GM21526 (cell line): ENCODE results near the gene CDHR5.

Experiments used
- ATAC-seq: cut with Tn5 transposase; IDR thresholded peaks from one replicate; pipeline ENCODE4 v1.9.1; 2021; ENCODE audit warnings: moderate library complexity; ENCODE audit not compliant: unreplicated experiment, low FRiP score

The CDHR5 gene

DNA sequence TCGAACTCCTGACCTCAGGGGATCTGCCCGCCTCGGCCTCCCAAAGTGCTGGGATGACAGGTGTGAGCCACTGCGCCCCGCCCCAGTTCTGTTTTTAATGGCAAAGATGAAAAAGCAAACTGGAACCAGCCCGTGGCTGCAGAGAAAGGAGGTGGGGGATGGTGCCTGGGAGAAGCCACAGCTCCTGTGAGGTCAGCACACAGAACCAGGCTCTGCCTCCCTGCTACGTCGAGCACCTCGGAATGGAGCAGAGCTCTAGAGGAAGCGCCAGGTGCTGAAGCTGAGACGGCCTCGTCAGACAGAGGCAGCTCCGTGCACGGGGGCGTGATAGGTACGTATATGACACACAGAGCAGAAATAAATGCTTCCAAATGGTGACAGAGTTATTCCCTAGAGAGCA, 20.8 kb upstream of the CDHR5 start:
- no peak for ATAC-seq

DNA sequence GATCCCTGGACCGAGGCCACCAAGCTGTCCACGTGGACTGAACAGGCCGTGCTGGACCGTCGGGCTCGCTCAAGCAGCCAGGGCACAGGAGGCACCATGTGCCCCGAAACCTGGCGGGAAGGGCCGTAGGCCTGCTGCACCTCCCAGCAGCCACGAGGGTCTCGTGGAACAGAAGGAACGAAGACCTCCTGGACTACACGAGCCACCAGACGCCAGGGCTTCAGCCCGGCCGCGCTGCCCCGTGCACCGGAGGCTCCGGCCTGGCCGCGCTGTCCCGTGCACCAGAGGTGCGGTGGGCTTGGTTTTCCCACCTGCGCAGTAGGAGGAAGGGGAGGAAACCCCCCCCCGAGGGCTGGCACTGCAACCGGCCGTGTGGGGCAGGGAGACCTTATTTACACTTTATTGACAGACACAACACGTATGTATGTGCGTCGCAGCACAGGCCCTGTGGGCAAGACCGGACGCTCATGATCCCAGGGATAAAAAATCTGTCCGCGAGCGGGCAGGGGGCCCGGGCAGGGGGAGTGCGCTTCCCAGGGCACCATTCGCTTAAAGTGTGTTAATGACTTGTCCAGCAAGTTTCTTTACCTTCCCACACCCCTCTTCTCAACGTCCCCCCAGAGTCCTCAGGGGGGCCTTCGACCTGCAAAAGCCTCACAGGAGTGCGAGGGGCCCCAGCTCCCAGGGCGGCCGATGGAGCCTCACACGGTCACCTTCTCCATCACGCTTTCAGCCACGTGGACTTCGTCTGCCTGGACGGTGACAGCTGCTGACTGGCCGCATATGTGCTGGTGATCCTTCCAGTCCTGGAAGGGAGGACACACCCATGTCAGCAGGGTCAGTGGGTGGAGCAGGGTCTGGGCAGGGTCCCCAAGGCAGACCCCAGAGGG, 19.3 kb upstream of the CDHR5 start:
- no peak for ATAC-seq

DNA sequence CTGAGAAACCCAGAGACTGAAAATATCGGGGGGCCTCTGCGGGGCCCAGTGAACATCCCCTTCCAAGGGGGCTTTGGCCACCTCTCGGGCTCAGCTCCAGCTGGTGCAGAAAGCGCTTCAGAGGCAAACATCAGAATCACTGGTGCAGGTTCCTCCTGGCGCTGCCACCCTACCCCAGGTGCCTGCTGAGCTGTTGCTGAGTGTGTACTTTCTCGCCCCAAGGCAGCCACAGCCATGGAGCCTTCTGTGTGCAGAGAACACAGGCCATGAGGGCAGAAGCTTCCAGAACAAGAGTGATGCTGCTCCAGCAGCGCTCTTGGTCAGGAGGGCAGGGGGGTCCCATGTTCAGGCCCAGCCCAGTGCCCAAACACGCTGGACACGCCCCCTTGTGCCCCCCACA, 18.6 kb upstream of the CDHR5 start:
- no peak for ATAC-seq

DNA sequence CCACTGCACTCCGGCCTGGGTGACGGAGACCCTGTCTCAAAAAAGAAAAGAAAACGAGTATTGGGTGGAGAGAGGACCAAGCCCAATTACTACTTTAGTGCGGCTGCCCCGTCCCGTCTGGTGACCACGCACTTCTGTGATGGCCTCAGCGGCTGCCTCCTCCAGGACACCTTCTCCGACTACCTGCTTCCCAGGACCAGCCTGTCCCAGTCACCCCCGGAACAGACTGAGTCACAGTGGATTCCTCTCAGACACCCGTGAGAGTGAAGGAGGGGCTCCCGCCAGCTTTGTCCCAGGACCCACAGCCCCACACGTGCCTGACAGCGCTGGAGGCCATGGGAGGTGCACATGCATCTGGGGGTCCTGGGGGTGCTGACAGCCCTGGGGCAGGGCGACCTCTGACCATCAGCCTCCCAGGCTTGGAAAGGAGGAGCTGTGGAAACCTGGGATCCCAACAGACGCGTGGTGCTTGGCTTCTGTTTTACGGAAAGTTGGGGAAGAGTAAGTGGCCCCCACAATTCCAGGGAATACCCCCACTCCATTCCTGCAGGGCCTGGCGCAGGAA, 17.1 kb upstream of the CDHR5 start:
- ATAC-seq = no peak

DNA sequence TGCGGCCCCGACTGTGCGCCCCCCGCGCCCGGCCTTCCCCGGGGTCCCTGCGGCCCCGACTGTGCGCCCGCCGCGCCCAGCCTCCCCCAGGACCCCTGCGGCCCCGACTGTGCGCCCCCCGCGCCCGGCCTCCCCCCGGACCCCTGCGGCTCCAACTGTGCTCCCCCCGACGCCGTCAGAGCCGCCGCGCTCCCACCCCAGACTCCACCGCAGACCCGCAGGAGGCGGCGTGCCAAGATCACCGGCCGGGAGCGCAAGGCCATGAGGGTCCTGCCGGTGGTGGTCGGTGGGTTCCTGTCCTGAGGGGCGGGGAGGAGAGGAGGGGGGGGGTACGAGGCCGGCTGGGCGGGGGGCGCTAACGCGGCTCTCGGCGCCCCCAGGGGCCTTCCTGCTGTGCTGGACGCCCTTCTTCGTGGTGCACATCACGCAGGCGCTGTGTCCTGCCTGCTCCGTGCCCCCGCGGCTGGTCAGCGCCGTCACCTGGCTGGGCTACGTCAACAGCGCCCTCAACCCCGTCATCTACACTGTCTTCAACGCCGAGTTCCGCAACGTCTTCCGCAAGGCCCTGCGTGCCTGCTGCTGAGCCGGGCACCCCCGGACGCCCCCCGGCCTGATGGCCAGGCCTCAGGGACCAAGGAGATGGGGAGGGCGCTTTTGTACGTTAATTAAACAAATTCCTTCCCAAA, 15.4 kb upstream of the CDHR5 start:
- ATAC-seq = no peak

DNA sequence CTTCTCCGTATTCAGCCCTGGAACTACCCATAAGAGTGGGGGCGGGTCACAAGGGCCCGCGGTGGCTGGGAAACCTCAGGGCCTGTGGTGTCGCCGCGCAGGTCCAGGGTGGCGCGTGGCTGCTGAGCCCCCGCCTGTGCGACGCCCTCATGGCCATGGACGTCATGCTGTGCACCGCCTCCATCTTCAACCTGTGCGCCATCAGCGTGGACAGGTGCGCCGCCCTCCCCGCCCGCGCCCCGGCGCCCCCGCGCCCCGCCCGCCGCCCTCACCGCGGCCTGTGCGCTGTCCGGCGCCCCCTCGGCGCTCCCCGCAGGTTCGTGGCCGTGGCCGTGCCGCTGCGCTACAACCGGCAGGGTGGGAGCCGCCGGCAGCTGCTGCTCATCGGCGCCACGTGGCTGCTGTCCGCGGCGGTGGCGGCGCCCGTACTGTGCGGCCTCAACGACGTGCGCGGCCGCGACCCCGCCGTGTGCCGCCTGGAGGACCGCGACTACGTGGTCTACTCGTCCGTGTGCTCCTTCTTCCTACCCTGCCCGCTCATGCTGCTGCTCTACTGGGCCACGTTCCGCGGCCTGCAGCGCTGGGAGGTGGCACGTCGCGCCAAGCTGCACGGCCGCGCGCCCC, 14.7 kb upstream of the CDHR5 start:
- ATAC-seq = no peak

DNA sequence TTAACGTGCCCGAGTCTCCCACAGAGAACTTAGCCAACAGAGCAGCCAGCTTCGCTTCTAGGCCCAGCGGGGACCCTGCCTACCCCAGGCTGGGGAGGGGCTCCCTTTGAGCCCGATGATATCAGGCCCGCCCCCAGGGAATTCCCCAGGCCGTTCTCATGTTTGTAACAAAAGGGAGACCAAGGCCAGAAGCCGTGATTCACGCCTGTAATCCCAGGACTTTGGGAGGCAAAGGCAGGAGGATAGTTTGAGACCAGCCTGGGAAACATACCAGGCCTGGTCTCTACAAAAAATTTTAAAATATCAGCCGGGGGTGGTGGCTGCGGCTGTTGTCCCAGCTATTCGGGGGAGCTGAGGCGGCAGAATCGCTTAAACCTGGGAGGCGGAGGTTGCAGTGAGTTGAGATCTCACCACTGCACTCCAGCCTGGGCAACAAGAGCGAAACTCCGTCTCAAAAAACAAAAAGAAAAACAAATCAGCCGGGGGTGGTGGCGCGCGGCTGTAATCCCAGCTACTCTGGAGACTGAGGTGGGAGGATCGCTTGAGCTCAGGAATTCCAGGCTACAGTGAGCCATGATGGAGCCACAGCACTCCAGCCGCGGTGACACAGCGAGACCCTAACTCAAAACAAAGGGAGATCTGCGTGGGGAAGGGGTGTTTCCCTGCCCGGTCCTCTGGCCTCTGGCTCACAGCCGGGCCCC, 14.0 kb upstream of the CDHR5 start:
- ATAC-seq = no peak

DNA sequence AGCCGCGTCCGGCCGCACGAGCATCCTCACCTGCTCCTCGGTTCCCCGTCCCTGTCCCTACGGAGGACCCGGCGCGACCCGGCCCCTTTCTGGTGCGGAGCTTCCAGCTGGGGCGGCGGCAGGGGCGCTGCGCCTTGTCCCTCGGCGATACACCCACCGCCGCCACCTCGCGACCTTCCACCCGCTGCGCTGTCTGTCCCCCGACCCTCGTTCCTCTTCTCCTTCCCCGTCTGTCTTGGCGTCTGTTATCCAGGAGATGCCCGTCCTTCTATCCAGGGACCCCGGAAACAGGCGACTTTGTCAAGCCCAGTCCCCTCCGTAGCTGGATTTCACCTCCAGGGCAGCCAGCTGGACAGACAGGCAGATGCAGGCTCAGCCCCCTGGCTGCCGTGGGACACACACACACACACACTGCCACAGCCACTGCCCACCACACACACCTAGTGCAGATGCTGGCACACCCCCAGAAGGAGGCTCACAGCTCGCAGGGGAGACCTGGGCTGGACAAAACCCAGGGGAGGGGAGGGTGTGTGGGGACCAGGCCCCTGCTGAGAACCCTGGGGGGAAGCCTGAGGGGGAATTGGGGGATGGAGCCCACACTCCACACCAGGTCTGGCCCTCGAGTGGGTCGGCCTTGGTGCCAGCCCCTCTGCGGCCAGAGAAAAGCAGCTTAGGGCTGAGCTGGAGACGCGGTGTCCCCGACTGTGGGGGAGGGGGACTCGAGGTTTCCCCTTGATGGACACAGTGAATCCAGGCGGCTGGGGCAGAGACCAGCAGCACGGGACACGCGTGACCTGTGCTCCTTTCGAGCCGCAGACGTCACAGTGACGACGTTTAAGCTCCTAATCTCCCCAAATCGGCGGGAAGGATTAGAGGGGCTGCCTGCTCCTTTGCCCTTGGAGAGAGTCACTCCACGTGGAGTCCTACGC, 13.1 kb upstream of the CDHR5 start:
- no peak for ATAC-seq

DNA sequence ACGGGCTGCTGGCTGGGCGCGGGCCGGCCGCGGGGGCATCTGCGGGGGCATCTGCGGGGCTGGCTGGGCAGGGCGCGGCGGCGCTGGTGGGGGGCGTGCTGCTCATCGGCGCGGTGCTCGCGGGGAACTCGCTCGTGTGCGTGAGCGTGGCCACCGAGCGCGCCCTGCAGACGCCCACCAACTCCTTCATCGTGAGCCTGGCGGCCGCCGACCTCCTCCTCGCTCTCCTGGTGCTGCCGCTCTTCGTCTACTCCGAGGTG, 12.5 kb upstream of the CDHR5 start:
- no peak for ATAC-seq

DNA sequence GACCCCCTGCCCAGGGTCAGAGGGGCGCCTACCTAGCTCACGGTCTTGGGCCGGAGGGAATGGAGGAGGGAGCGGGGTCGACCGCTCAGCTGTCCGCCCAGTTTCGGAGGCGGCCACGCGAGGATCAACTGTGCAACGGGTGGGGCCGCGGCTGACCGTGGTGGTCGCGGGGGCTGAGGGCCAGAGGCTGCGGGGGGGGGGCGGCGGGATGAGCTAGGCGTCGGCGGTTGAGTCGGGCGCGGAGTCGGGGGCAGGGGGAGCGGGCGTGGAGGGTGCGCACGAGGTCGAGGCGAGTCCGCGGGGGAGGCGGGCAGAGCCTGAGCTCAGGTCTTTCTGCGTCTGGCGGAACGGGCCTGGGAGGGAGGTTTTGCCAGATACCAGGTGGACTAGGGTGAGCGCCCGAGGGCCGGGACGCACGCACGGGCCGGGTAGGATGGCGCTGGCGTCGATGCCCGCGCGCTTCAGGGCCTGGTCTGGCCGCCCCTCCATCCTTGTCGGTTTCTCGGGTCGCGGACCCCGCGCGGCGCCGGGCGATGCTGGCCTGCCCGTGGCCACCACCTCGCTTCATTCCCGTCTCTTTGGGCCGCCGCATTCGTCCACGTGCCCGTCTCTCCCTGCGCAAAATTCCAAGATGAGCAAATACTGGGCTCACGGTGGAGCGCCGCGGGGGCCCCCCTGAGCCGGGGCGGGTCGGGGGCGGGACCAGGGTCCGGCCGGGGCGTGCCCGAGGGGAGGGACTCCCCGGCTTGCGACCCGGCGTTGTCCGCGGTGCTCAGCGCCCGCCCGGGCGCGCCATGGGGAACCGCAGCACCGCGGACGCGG, 12.0 kb upstream of the CDHR5 start, which contains the start of gene DRD4:
Gene DRD4, plus strand, starts transcription at position 759 of the 822 bp plus-strand sequence. Its CDS starts 36 bp downstream, at position 795.
- no peak for ATAC-seq

DNA sequence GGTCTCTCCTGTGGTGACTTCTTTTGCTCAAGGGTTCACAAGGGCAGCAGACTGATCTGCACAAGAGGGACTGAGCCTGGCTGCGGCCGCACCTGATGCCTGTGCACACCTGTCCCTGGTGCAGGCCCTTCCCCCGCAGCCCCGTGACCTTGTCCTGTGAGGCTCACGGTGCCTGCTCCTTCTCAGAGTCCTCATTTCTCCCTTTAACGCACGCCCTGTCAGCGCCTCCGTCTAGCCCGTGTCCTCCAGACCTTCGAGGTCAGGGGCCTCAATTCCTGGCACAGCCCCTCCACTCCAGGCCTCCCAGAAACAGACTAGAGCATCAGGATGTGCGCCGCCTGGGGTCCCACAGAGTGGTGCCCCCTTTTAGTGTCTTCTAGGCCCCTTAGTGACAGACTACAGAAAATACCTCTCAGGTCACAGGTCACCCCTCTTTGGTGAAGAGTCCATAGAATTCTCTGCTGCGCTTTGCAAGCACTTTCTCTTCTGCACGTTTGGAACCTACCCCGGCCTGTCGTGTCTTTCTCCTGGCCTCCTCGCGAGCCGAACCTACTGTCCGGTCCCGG, 11.3 kb upstream of the CDHR5 start:
- ATAC-seq = no peak

DNA sequence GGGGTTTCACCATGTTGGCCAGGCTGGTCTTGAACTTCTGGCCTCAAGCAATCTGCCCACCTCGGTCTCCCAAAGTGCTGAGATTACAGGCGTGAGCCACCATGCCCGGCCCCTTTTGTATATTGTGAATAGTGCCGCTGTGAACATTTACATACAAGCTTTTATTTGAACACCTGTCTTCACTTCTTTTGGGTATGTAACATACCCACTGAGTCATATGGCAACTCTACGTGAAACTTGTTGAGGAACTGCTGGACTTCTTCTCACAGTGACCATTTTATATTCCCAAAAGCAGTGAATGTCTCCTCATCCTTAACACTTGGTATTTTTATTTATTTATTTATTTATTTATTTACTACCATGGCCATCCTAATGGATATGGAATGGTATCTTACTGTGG, 6.1 kb upstream of the CDHR5 start:
- ATAC-seq = no peak

DNA sequence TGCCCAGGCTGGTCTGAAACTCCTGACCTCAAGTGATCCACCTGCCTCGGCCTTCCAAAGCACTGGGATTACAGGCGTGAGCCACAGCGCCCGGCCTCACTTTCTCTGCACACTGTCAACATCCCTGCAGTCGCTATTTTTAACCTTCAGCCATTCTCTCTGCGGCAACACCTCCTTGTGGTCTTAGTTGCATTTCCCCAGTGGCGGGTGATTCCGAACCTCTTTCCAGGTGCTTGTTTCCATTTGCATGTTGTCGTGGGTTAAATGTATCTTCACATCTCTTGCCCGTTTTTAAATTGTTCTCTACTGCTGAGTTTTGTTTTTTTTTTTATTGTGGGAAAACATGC, 4.5 kb upstream of the CDHR5 start:
- no peak for ATAC-seq

DNA sequence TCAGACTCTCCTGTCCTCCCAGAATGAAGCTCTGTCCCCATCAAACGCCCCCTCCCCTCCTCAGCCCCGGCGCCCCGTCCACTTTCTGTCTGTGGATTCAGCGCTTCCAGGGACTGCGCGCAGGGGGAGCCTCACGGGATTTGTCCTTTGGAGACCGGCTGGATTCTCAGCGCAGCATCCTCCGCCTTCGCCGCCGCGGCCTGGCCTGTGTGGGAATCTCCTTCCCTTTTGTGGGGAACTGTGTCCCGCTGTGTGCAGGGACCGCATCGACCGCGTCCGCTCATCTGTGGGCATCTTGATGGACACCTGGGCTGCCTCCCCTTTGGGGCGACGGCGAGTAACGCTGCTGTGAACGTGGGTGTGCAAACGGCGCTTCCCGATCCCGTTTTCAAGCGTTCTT, 3.3 kb upstream of the CDHR5 start:
- no peak for ATAC-seq

DNA sequence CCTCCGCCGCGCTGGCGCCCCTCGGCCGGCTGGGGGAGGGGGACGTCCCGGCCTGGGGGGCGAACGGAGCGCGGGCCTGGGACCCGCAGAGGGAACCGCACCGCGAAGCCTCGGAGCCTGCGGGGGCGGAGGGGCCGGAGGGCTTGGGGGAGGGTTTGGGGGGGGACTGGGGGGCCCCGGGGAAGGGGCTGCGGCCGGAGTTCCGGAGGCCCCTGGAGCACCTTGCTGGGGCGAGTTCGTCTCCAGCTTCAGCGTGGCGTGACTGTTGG, 2.5 kb upstream of the CDHR5 start:
- ATAC-seq = no peak

DNA sequence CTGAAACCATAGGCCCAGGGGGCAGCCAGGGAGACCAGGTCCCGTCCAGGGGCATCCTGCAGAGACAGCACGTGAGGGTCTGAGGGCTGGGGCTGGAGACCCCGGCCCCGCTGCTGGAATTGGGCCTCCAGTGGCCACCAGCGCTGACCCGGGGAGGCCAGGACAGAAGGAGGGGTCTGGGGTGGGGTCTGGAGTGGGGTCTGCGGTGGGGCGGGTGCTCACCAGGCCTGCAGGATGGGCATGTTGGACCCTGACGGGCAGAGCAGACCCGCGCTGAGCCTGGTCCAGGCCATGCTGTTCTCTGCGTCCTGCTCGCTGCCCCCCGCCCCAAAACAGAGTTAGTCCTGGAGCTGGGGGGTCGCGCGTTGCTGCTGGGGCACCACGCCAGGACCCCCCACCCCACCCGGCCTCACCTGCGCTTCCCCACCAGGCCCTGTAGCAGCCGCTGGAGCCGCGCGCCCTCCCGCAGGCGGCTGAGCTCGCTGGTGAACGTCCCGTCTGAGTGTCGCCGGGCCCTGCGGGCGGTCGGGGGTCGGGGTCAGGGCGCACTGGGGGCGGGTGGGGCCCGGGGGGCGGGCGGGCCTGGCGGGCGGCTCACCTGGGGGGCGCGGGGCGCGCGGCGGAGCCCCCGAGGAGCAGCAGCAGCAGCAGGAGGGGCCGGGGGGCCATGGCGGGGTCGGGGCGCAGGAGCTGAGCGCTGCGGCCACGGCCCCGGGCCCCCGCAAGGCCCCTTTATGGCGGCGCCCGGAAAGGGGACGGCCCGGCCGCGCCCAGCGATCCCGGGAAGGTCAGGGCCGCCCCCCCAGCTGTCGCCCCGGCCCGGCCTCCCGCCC, 1.9 kb upstream of the CDHR5 start, which contains the start of gene SCT:
Gene SCT, minus strand, starts transcription at position 707 of the 833 bp plus-strand sequence. Its CDS starts 38 bp downstream, at position 669.
- no peak for ATAC-seq

DNA sequence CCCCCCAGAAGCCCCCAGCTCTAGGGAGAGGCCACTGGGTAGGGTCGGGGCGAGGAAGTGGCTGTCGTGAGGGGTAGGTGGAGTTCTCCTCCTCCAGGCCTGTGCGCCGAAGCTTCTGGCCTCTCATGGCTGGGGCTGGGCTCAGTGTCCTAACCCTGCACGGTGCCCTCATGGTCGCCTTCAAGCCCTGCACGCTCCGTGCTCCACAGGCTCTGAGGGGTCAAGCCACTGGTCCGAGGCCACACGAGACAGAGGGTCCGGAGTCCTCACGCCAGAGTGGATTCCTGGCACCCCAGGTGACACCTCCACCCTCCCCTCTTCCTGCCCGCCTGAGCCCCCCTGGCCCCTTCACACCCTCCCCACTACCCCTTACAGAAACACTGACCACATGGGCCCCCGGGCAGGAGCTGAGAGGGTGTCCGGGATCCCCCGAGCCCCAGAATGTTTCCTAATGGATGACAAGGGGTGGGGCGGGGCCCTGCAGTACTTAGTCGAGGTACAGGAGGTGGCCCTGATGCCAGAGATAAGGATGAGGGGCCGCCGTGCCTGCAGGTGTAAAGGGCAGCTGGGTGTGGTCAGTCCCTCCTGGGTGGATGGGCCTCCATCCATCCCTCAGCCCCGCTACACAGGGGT, 997 bp upstream of the CDHR5 start:
- no peak for ATAC-seq
